ENCODE results near the gene NOS3.
"Not testable (repeated sequence)": the region's sequence is repeated elsewhere in the genome, so short reads cannot be mapped to it uniquely, and the experiment has no call there.

Gene NOS3

GRCh38 chr7:151000897-151001495 is 10.2 kb downstream of the NOS3 start:
- no peak for DNase-seq (ENCODE audit: low read depth)

GRCh38 chr7:151001546-151001945 is 10.7 kb downstream of the NOS3 start:
- no peak for DNase-seq (ENCODE audit: low read depth)

GRCh38 chr7:151003572-151003971 is 12.8 kb downstream of the NOS3 start:
- DNase-seq (ENCODE audit: low read depth) = no peak

- DNase-seq (ENCODE audit: low read depth) = no peak
Measured at GRCh38 chr7:151005566-151005965, 14.7 kb downstream of the NOS3 start.

GRCh38 chr7:151006590-151007300 is 15.9 kb downstream of the NOS3 start:
- no peak for DNase-seq (ENCODE audit: low read depth)

- DNase-seq (ENCODE audit: low read depth) = no peak
Measured at GRCh38 chr7:151007469-151007898, 16.7 kb downstream of the NOS3 start.

GRCh38 chr7:151008143-151008510 is 17.3 kb downstream of the NOS3 start:
- no peak for DNase-seq (ENCODE audit: low read depth)

GRCh38 chr7:151008511-151009323 is 17.9 kb downstream of the NOS3 start:
- DNase-seq (ENCODE audit: low read depth) = peak; percentile 77

- DNase-seq (ENCODE audit: low read depth) = no peak
Measured at GRCh38 chr7:151009327-151010036, 18.7 kb downstream of the NOS3 start.

- no peak for DNase-seq (ENCODE audit: low read depth)
Measured at GRCh38 chr7:151010037-151010306, 19.2 kb downstream of the NOS3 start.

- no peak for DNase-seq (ENCODE audit: low read depth)
Measured at GRCh38 chr7:151010307-151011096, 19.7 kb downstream of the NOS3 start.

GRCh38 chr7:151011097-151011409 is 20.2 kb downstream of the NOS3 start:
- DNase-seq (ENCODE audit: low read depth) = no peak

GRCh38 chr7:151011616-151012015 is 20.8 kb downstream of the NOS3 start:
- not testable (repeated sequence) for DNase-seq (ENCODE audit: low read depth)

- no peak for DNase-seq (ENCODE audit: low read depth)
Measured at GRCh38 chr7:151012031-151012692, 21.3 kb downstream of the NOS3 start.

- DNase-seq (ENCODE audit: low read depth) = no peak
Measured at GRCh38 chr7:151012911-151013347, 22.1 kb downstream of the NOS3 start.

GRCh38 chr7:151013356-151013732 is 22.5 kb downstream of the NOS3 start:
- no peak for DNase-seq (ENCODE audit: low read depth)

GRCh38 chr7:151013733-151014497 is 23.1 kb downstream of the NOS3 start:
- peak; percentile 76 for DNase-seq (ENCODE audit: low read depth)

- no peak for DNase-seq (ENCODE audit: low read depth)
Measured at GRCh38 chr7:151014950-151015349, 24.1 kb downstream of the NOS3 start.

GRCh38 chr7:151015967-151016366 is 25.1 kb downstream of the NOS3 start:
- DNase-seq (ENCODE audit: low read depth) = no peak

- no peak for DNase-seq (ENCODE audit: low read depth)
Measured at GRCh38 chr7:151016505-151016904, 25.7 kb downstream of the NOS3 start.

- no peak for DNase-seq (ENCODE audit: low read depth)
Measured at GRCh38 chr7:151016942-151017341, 26.1 kb downstream of the NOS3 start.

Data from activated T-helper 9 cell treated with anti-CD3 and anti-CD28 coated beads, Interleukin-2, amount 50 U/mL, for 16 hours (primary cell).